Measurements from ENCODE around the gene FSHB. TPM values are rescaled to one million over a fixed set of nuclear protein-coding genes. Genes with fewer than 3 reads are reported as not detected.

Gene FSHB
- total RNA-seq, 1 experiment from 2014 or later, result not detected

DNA sequence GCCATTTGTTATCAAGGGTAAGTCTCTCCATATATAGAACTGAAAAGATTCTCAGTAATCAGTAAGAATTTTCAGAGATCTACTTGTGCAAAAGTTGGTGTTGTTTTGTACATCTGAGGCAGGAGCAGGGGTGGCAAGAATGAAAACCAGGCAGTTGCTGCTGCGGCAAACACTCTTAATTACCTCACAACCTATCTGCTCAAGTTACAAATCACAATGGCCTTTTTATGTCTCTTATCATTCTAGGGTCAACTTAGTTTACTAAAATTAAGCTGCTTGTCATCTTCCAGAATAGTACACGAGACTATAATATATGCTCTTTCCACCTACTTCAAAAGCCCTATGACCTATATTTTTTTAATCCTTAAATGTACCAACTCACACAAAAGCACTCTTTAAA lies 14.3 kb upstream of the FSHB start:
- Histone ChIP-seq H3K23ac (ENCODE audit: insufficient read length, low read depth, low read length) (no peak overlapping the region), H4K8ac (replicated peaks; ENCODE audit: insufficient read length, low read depth, low read length) (no peak overlapping the region)
- H3K4me1 Mint-ChIP-seq, result no peaks in the 10 kb centered on the region

More for the DNA sequence above, 14.3 kb upstream of the FSHB start:
- Histone ChIP-seq H3K18ac (ENCODE audit: insufficient read length, low read depth, low read length) (no peak overlapping the region), H2BK12ac (ENCODE audit: insufficient read length, low read depth, low read length) (no peak overlapping the region), H2BK5ac (ENCODE audit: insufficient read length, low read length) (no peak overlapping the region), H2AFZ (ENCODE audit: low read length) (no peak overlapping the region), H3K9me3 (ENCODE audit: control insufficient read depth, low read depth, low read length) (no peaks in the 10 kb centered on the region), H3K9ac (ENCODE audit: extremely low read depth, insufficient read length, low read length) (no peak overlapping the region), H3K27me3 (ENCODE audit: insufficient read depth, low read length) (no peaks in the 10 kb centered on the region), H3K79me2 (ENCODE audit: insufficient read depth, low read length) (no peaks in the 10 kb centered on the region), H3K4me2 (ENCODE audit: insufficient read depth, insufficient read length, low read length) (no peak overlapping the region), H3K27ac (ENCODE audit: insufficient read length, low read depth, low read length) (no peak overlapping the region), H3K56ac (ENCODE audit: insufficient read length, low read depth, low read length) (no peak overlapping the region), H3K14ac (ENCODE audit: insufficient read depth, low read length) (no peak overlapping the region), H3K4ac (ENCODE audit: low read depth, low read length) (no peak overlapping the region), H2BK120ac (ENCODE audit: low read depth, low read length, poor library complexity, severe bottlenecking) (no peak overlapping the region), H2AK5ac (ENCODE audit: insufficient read length, low read length) (no peak overlapping the region), H2BK20ac (ENCODE audit: low read depth, low read length, poor library complexity, severe bottlenecking) (no peak overlapping the region), H3K4me1 (ENCODE audit: insufficient read depth, low read length) (no peaks in the 10 kb centered on the region), H2BK15ac (ENCODE audit: low read depth, low read length) (no peak overlapping the region), H3K23me2 (ENCODE audit: insufficient read length, low read depth, low read length, poor library complexity, severe bottlenecking) (no peaks in the 10 kb centered on the region), H4K20me1 (ENCODE audit: control insufficient read depth, insufficient read depth, insufficient read length) (no peaks in the 10 kb centered on the region), H3K79me1 (ENCODE audit: insufficient read depth, low read depth, low read length, poor library complexity, severe bottlenecking) (no peaks in the 10 kb centered on the region), H4K5ac (ENCODE audit: insufficient read length, low read depth, low read length) (no peak overlapping the region), H4K91ac (ENCODE audit: insufficient read length, low read depth, low read length) (no peak overlapping the region), H3T11ph (ENCODE audit: low read length) (no peak overlapping the region)
- Mint-ChIP-seq H3K27me3 (ENCODE audit: low read depth) (no peaks in the 10 kb centered on the region), H3K9me3 (no peaks in the 10 kb centered on the region), H3K4me3 (no peak overlapping the region), H3K36me3 (ENCODE audit: insufficient read depth in 1 of 3, low read depth in 3 of 3) (no peaks in the 10 kb centered on the region), H3K27ac (no peak overlapping the region)
- WGBS (ENCODE audit: extremely low coverage, insufficient read length, low lambda C conversion rate), result no CpG with 5 or more reads among the region's 2 CpGs
- TF ChIP-seq, protein P1, sequence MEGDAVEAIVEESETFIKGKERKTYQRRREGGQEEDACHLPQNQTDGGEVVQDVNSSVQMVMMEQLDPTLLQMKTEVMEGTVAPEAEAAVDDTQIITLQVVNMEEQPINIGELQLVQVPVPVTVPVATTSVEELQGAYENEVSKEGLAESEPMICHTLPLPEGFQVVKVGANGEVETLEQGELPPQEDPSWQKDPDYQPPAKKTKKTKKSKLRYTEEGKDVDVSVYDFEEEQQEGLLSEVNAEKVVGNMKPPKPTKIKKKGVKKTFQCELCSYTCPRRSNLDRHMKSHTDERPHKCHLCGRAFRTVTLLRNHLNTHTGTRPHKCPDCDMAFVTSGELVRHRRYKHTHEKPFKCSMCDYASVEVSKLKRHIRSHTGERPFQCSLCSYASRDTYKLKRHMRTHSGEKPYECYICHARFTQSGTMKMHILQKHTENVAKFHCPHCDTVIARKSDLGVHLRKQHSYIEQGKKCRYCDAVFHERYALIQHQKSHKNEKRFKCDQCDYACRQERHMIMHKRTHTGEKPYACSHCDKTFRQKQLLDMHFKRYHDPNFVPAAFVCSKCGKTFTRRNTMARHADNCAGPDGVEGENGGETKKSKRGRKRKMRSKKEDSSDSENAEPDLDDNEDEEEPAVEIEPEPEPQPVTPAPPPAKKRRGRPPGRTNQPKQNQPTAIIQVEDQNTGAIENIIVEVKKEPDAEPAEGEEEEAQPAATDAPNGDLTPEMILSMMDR (conservative IDR thresholded peaks at IDR 0.05), result no peak
- DNase-seq, result no peak

Data from H9 (cell line).